RWPE2 (cell line): ENCODE measurements around the gene PLD4.

Experiments
- ATAC-seq: fragments of 200-7000 bp; cut with Tn5 transposase; 3 replicates; pipeline ENCODE4 v1.9.1; 2021; ENCODE audit warnings: low read depth
- DNase-seq: peaks from one replicate; pipeline ENCODE4 v3.0.0-alpha.2; 2020; ENCODE audit warnings: low spot score
- H3K27ac ChIP-seq: fragments of 450-650 bp; 2 replicates; pipeline ENCODE4 v1.5.1; 2017; ENCODE audit warnings: mild to moderate bottlenecking; ENCODE audit not compliant: poor library complexity, severe bottlenecking
- H3K27me3 ChIP-seq: fragments of 250-450 bp; sonication (Bioruptor Pico); 2 replicates; pipeline ENCODE4 v1.5.1; 2021; ENCODE audit warnings: mild to moderate bottlenecking, moderate library complexity; ENCODE audit not compliant: insufficient read depth, poor library complexity, severe bottlenecking
- H3K36me3 ChIP-seq: fragments of 250-450 bp; sonication (Bioruptor Pico); 2 replicates; pipeline ENCODE4 v1.5.1; 2020; ENCODE audit warnings: low read depth, mild to moderate bottlenecking, moderate library complexity
- H3K4me1 ChIP-seq: fragments of 250-450 bp; sonication (Bioruptor Pico); 2 replicates; pipeline ENCODE4 v1.5.1; 2021; ENCODE audit warnings: mild to moderate bottlenecking, moderate library complexity; ENCODE audit not compliant: insufficient read depth, poor library complexity, severe bottlenecking
- H3K4me3 ChIP-seq: fragments of 250-450 bp; sonication (Bioruptor Pico); 2 replicates; pipeline ENCODE4 v1.5.1; 2021; ENCODE audit warnings: mild to moderate bottlenecking, moderate library complexity; ENCODE audit not compliant: severe bottlenecking
- H3K9me3 ChIP-seq: fragments of 250-450 bp; sonication (Bioruptor Pico); 2 replicates; pipeline ENCODE4 v1.5.1; 2021; ENCODE audit warnings: mild to moderate bottlenecking, moderate library complexity; ENCODE audit not compliant: severe bottlenecking
- CTCF ChIP-seq: fragments of 450-650 bp; IDR thresholded peaks from one replicate; pipeline ENCODE4 v1.5.1; 2017; ENCODE audit warnings: mild to moderate bottlenecking, moderate library complexity; ENCODE audit not compliant: poor library complexity, severe bottlenecking

The PLD4 gene

DNA sequence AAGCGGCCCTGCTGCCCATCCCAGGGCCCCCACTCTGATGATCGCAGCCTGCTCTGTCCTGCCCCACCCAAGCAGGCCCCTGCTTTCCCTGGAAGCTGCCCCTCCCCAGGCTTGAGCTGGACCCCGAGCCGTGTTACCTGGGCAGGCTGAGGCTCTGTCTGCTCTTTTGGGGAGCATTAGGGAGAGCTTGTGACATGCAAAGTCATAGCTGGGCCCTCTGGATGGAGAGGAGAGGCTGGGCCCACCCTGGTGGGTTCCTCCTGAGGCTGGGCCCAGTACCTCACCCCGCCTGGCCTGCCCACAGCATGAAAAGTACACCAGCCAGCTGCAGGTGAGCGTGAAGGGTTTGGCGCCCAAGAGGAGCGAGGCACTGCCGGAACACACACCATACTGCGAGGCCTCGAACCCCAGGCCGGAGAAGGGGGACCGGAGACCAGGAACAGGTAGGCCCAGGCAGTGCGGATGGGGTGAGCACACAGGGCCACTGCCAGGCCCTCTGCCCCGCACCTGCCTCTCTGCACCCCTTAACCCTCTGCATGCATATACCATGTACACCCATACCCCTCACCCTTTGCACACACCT, 44.6 kb upstream of the PLD4 start:
- H3K36me3 ChIP-seq, result peaks cover 45% of the 10 kb centered on the region
- H3K27me3 ChIP-seq, result no peaks in the 10 kb centered on the region
- no peak overlapping the region for H3K27ac ChIP-seq
- no peak overlapping the region for H3K4me3 ChIP-seq
- no peak for TF ChIP-seq CTCF
- peaks cover 2% of the 10 kb centered on the region for H3K4me1 ChIP-seq
- ATAC-seq (no peak), DNase-seq (no peak)
- no peaks in the 10 kb centered on the region for H3K9me3 ChIP-seq

DNA sequence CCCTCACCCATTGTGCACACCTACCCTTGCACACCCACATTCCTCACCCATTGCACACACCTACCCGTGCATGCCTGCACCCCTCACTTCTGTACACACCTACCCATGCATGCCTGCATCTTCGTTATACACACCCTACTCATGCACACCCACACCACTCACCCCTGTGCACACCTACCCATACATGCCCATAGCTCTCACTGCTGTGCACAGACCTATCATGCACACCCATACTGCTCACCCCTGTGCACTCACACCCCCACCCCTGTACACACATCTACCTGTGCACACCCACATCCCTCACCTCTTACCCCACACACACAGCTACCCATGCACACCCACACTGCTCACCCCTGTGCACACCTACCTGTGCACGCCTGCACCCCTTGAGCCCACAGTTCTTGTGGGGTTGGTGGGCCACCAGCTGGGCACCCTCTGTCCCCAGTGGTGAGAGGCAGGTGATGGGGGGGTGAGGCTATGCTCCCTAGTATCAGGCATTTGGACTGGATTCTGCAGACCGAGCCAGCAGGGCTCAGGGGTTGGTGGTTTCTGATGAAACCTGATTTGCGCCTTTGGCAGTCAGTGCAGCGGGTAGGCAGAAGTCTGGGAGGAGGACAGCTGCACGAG, 44.0 kb upstream of the PLD4 start:
- no peaks in the 10 kb centered on the region for H3K27me3 ChIP-seq
- no peak overlapping the region for H3K4me3 ChIP-seq
- TF ChIP-seq CTCF, result no peak
- peaks cover 51% of the 10 kb centered on the region for H3K36me3 ChIP-seq
- DNase-seq (no peak), ATAC-seq (no peak)
- peaks cover 2% of the 10 kb centered on the region for H3K4me1 ChIP-seq
- H3K9me3 ChIP-seq, result no peaks in the 10 kb centered on the region
- no peak overlapping the region for H3K27ac ChIP-seq

DNA sequence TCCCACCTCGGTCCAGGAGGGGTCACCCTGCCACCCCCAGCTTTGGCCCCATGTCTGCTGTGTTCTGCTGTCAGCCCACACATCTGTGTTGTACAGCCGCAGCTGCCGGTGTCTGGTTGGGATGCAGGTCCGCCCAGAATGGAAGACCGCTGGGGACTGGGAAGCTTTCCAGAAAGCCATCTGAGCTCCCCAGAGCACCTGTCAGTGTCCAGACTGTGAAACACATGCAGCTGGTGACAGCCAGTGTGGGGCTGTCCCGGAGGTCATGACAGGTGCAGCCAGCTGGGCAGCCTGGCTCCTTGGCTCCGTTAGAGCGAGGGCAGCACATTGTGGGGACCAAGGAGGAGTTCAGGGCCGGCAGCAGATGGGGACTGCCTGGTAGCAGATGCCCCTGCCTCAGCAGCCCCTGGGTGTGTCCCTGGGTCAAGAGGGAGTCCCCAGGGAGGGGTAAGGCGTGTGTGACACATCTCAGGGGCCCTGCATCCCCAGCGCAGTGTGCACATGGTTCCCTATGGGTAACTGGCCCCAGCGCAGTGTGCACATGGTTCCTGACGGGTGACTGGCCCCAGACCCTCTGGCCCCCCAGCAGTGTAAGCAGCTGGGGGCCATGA, 43.2 kb upstream of the PLD4 start:
- Histone ChIP-seq H3K27ac (no peak overlapping the region), H3K9me3 (no peaks in the 10 kb centered on the region), H3K36me3 (peaks cover 59% of the 10 kb centered on the region), H3K4me1 (peaks cover 2% of the 10 kb centered on the region), H3K27me3 (no peaks in the 10 kb centered on the region), H3K4me3 (no peak overlapping the region)
- no peak for DNase-seq
- no peak for TF ChIP-seq CTCF
- no peak for ATAC-seq

DNA sequence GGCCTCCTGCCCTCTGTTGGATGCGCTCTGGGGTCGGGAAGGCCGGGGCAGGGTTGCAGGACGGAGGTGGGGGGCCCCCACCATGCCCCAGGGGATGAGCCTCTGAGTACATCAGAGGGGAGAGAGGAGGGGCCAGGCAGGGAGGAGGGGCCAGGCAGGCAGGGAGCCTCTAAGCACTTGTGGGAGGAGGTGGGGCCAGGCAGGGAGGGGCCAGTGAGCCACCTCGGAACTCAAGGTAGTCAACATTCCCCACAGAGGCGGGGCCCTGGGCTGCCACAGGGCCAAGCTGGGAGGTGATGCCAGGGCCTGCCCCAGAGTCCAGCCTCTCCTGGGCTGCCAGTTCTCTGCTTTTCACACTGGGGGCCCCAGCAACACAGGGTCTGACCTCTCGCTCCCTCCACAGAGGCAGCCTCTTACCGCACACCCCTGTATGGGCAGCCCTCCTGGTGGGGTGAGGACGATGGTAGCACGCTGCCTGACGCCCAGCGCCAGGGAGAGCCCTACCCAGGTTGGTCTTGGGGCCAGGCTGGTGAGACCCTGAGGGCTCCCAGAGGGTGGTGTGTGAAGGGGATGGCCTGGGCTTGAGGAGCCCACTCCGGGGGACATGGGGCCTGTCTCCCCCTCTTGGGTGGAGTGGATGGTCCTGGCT, 42.2 kb upstream of the PLD4 start:
- Histone ChIP-seq H3K36me3 (peaks cover 61% of the 10 kb centered on the region), H3K27me3 (no peaks in the 10 kb centered on the region), H3K27ac (no peak overlapping the region), H3K9me3 (no peaks in the 10 kb centered on the region), H3K4me3 (no peak overlapping the region), H3K4me1 (peaks cover 2% of the 10 kb centered on the region)
- peak; percentile 98 for DNase-seq
- TF ChIP-seq CTCF, result no peak
- ATAC-seq, result peak; percentile 97
